Measurements from ENCODE around the gene IL19. TPM values are rescaled to one million over a fixed set of nuclear protein-coding genes. Genes with fewer than 3 reads are reported as not detected.
A peak's percentile ranks its signal among the peaks of the same experiment; 100 is the strongest.

Gene IL19
- total and polyA plus RNA-seq, 2 donors (not counting 3 experiments of a cell fraction or from before 2014, with no cell fraction given): not detected

- peaks cover 13% of the 10 kb centered on the region for H3K4me1 ChIP-seq (ENCODE audit: control insufficient read depth, extremely low read depth, insufficient read depth, low read length)
- no peaks in the 10 kb centered on the region for H3K9me1 ChIP-seq (replicated peaks; ENCODE audit: control insufficient read depth, extremely low read depth, insufficient read depth, low read length)
- peaks cover 2 to 30% of the 10 kb centered on the region in 2 experiments for H3K36me3 ChIP-seq (ENCODE audit: control insufficient read depth in 2 of 2, extremely low read depth in 1 of 2, insufficient read depth in 2 of 2, low read length in 2 of 2)
- no TSS peak for BruUV-seq (replicated peaks)
- dilution Hi-C loops (cut with MboI; ENCODE audit: extremely low pct_ligation_motif_present, low sequenced_read_pairs) (no loop called here), intact Hi-C loops (cut with micrococcal nuclease) (loop anchor here (1.0 to 5.0 kb wide), 2 partner anchors 178 to 763 kb away; partner anchors contain the start of gene CR1)
- no peaks in the 10 kb centered on the region for H3K79me2 ChIP-seq (ENCODE audit: control insufficient read depth, insufficient read depth, low read length)
- ChIA-PET CTCF (interaction anchor here (0.5 to 3.3 kb wide), 22 partner anchors 9 to 765 kb away, joined by 3 to 58 read pairs (median 4); no protein-coding TSS in a partner anchor), POLR2A (no interaction called here)
- DNase-seq (ENCODE audit: low read depth, low spot score) (peak; percentile 26), FAIRE-seq (peak; percentile 24)
- H3K27me3 ChIP-seq (ENCODE audit: control insufficient read depth in 2 of 2, insufficient read depth in 2 of 2, low read length in 2 of 2): no peaks in the 10 kb centered on the region
- H3K27ac ChIP-seq (ENCODE audit: insufficient read depth, low read depth, low read length): no peak overlapping the region
- TF ChIP-seq CTCF (IDR thresholded peaks at IDR 0.05; ENCODE audit: extremely low read depth in 1 of 2, insufficient read depth in 1 of 2, low read depth in 1 of 2, low read length in 2 of 2): peak; percentile 59 to 60
- no peak for TF ChIP-seq EZH2 (IDR thresholded peaks at IDR 0.05; ENCODE audit: borderline replicate concordance, low read depth, low read length, severe bottlenecking)
- no peak overlapping the region for H3K9ac ChIP-seq (replicated peaks; ENCODE audit: extremely low read depth, insufficient read depth, low read length)
- no peaks in the 10 kb centered on the region for H3K9me3 ChIP-seq (replicated peaks; ENCODE audit: control insufficient read depth, insufficient read depth, low read length)
- H4K20me1 ChIP-seq (replicated peaks; ENCODE audit: control insufficient read depth, extremely low read depth, insufficient read depth, low read length): no peaks in the 10 kb centered on the region
- no peak overlapping the region for H3K4me3 ChIP-seq (replicated peaks in 1 of 3; ENCODE audit: insufficient read depth in 1 of 3, low read depth in 1 of 3, low read length in 3 of 3)
- no peak overlapping the region for H3K4me2 ChIP-seq (ENCODE audit: insufficient read depth, low read length)
- H2AFZ ChIP-seq (ENCODE audit: low read depth, low read length): no peak overlapping the region
Observed at GRCh38 chr1:206734499-206735142, 36.0 kb upstream of the IL19 start.

GRCh38 chr1:206735553-206736031 is 35.0 kb upstream of the IL19 start:
- intact Hi-C loops (cut with micrococcal nuclease) (no loop called here), dilution Hi-C loops (cut with MboI; ENCODE audit: extremely low pct_ligation_motif_present, low sequenced_read_pairs) (no loop called here)
- no TSS peak for BruUV-seq (replicated peaks)
- TF ChIP-seq JUN (IDR thresholded peaks at IDR 0.05; ENCODE audit: borderline replicate concordance, insufficient read depth, insufficient read length, low read depth) (no peak), GATA2 (IDR thresholded peaks at IDR 0.05; ENCODE audit: insufficient read depth, insufficient read length, low read depth, low read length) (peak; percentile 91), CTCF (IDR thresholded peaks at IDR 0.05; ENCODE audit: extremely low read depth in 1 of 2, insufficient read depth in 1 of 2, low read depth in 1 of 2, low read length in 2 of 2) (no peak), POLR2AphosphoS5 (IDR thresholded peaks at IDR 0.05; ENCODE audit: insufficient read depth, low read depth, low read length) (peak; percentile 46)
- H3K4me2 ChIP-seq (ENCODE audit: insufficient read depth, low read length): no peak overlapping the region
- ChIA-PET POLR2A (no interaction called here), CTCF (interaction anchor here (1.0 to 3.3 kb wide), 13 partner anchors 9 to 342 kb away, joined by 3 to 58 read pairs (median 8); no protein-coding TSS in a partner anchor)
- FAIRE-seq (peak; percentile 87), DNase-seq (ENCODE audit: low read depth, low spot score) (peak; percentile 45)
- H4K20me1 ChIP-seq (replicated peaks; ENCODE audit: control insufficient read depth, extremely low read depth, insufficient read depth, low read length): no peaks in the 10 kb centered on the region
- H3K27me3 ChIP-seq (ENCODE audit: control insufficient read depth in 2 of 2, insufficient read depth in 2 of 2, low read length in 2 of 2): no peaks in the 10 kb centered on the region
- H2AFZ ChIP-seq (ENCODE audit: low read depth, low read length): no peak overlapping the region
- no peaks in the 10 kb centered on the region for H3K9me3 ChIP-seq (replicated peaks; ENCODE audit: control insufficient read depth, insufficient read depth, low read length)
- H3K9ac ChIP-seq (replicated peaks; ENCODE audit: extremely low read depth, insufficient read depth, low read length): no peak overlapping the region
- no peaks in the 10 kb centered on the region for H3K9me1 ChIP-seq (replicated peaks; ENCODE audit: control insufficient read depth, extremely low read depth, insufficient read depth, low read length)
- H3K4me3 ChIP-seq (replicated peaks in 1 of 3; ENCODE audit: insufficient read depth in 1 of 3, low read depth in 1 of 3, low read length in 3 of 3): no peak overlapping the region
- peaks cover 0 to 21% of the 10 kb centered on the region in 2 experiments for H3K36me3 ChIP-seq (ENCODE audit: control insufficient read depth in 2 of 2, extremely low read depth in 1 of 2, insufficient read depth in 2 of 2, low read length in 2 of 2)
- no peak overlapping the region for H3K27ac ChIP-seq (ENCODE audit: insufficient read depth, low read depth, low read length)
- H3K4me1 ChIP-seq (ENCODE audit: control insufficient read depth, extremely low read depth, insufficient read depth, low read length): peaks cover 13% of the 10 kb centered on the region
- H3K79me2 ChIP-seq (ENCODE audit: control insufficient read depth, insufficient read depth, low read length): no peaks in the 10 kb centered on the region

Data from endothelial cell of umbilical vein (primary cell).